Stimulated activated CD8-positive, alpha-beta memory T cell treated with anti-CD3 and anti-CD28 coated beads, Interleukin-15, amount 100 ng/mL, for 4 hours (primary cell): Measurements from ENCODE around the gene IL3RA.

Source experiments
- DNase-seq, 2 donors: peaks; one replicate each; pipeline ENCODE4 v3.0.0-alpha.2; 2020; ENCODE audit warnings: low read depth in 2 of 2

Gene IL3RA

DNA sequence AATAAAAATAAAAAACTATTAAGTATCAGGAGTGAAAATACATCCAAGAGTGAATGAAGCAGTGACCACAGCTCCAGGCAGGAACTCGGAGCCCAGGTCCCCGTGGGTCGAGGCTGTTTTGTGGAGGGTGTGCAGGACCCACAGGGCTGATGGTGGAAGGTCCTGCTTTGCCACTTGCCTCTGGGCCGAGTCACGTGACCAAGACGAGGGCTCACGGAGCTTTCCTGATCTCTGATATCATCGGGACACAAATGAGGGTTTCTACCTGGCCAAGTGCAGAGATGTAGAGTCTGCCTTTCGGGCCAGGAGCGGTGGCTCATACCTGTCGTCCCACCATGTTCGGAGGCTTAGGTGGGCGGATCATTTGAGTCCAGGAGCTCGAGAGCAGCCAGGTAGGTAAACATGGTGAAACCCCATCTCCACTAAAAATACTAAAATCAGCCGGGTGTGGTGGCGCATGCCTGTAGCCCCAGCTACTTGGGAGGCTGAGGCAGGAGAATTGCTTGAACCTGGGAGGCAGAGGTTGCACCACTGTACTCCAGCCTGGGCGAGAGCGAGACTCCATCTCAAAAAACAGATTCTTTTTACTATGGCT is 48.2 kb downstream of the IL3RA start:
- no peak for DNase-seq

DNA sequence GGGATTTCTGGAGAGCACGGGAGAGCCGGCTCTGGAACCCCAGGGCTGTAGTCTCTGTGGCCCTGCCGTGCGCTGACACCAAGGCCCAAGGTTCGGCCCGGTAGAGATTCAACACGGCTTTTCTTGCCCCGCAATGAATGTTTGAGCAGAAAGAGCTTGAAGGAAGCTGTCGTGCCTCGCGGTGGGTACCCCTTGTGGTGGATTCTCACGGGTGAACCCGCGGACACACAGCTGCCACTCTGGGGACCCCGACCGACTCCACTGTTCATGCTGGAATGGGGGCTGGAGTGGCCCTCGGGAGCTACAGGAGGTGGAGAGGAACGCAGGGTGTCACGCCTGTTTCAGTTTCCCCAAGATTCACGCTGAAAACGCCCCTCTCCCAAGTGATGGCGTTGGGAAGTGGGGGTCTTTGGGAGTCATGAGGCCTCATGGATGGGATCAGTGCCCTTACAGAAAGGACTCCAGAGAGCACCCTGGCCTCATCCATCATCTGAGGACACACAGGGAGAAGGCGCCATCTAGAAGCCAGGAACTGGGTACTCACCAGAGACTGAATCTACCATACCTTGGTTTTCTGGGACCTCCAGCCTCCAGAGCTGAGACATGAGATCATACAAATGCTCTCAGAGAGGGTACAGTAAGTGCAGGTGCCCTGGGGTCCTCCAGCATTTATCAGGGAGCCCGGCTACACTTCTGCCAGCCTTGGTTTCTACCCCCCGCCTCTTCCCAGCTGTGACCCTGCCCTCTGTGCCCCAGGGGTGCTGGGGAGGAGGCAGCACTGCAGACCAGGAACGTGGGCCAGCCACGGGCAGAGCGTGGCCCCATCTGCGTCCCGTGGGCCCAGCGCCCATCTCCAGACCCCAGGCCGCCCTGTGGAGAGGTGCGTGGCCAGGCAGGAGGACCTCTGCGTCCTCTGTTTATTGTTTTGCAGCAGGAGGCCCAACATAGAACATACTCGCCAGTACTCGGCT is 49.0 kb downstream of the IL3RA start:
- no peak for DNase-seq

DNA sequence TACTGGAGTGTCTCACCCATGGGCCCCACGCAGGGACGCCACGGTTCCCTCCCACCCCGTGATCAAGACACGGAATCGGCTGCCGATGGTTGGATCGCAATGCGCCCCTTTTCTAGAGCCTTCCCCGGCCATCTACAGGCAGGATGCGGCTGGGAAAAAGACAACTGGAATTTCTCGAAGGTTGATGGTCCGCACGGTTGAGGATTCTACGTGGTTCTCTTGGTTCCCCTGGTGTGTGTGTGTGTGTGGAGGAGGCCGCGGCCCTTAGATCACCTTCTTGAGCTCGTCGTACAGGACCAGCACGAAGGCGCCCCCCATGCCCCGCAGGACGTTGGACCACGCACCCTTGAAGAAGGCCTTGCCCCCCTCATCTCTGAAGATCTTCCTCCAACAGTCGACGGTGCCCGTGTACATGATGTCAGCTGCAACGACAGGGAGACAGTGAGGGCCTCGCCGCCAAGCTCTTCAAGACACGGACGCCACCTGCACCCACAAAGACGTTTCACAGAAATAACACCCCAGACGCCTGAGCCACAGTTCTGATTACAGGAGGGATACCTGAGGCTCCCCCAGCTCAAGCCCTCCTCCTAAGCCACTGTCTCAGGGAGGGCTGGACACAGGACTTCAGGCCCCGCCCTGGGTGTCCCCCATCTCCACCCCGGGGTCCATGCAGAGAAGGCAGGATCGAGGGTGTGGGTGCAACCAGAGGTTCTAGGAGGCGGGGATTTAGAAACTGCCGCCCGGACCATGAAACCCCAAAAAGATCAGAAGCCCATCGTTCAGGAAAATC is 49.9 kb downstream of the IL3RA start:
- no peak for DNase-seq

DNA sequence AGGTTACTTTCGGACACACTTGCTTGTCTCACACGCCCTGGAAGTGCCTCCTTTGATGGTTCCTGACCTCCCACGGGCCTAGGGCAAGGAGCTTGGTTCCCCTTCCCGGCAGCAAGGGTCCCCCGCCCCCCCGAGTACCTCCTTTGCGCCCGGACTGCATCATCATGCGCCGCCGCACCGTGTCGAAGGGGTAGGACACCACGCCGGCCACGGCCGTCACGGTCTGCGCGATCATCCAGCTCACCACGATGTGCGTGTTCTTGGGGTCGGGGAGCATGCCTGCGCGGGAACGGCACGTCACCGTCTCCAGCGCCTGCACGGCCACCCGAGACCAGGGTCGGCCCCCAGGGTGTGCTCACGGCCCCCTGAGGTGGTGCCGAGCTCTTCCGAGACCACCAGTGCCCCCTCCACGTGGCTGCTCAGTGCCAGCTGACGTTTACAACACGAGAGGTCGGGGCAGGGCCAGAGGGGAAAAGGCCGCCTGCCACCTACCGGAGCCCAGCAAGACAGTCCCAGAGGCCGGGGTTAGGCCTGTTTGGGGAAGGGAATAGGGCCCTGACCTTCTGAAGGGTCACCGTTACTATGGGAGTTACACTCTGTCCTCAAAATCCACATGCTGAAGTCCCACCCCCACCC is 50.7 kb downstream of the IL3RA start:
- no peak for DNase-seq

DNA sequence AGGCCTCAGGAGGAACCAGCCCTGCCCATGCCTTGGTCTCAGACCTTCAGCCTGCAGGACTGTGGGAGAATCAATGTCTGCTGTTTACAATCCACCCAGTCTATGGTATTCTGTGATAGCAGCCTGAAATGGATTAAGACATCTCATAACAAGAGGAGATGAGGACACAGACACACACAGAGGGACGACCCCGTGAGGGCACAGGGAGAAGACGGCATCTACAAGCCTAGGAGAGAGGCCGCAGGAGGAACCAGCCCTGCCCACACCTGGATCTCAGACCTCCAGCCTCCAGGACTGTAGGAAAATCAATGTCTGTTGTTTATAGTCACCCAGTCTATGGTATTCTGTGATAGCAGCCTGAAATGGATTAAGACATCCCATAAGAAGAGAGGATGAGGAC is 52.1 kb downstream of the IL3RA start:
- DNase-seq = no peak

DNA sequence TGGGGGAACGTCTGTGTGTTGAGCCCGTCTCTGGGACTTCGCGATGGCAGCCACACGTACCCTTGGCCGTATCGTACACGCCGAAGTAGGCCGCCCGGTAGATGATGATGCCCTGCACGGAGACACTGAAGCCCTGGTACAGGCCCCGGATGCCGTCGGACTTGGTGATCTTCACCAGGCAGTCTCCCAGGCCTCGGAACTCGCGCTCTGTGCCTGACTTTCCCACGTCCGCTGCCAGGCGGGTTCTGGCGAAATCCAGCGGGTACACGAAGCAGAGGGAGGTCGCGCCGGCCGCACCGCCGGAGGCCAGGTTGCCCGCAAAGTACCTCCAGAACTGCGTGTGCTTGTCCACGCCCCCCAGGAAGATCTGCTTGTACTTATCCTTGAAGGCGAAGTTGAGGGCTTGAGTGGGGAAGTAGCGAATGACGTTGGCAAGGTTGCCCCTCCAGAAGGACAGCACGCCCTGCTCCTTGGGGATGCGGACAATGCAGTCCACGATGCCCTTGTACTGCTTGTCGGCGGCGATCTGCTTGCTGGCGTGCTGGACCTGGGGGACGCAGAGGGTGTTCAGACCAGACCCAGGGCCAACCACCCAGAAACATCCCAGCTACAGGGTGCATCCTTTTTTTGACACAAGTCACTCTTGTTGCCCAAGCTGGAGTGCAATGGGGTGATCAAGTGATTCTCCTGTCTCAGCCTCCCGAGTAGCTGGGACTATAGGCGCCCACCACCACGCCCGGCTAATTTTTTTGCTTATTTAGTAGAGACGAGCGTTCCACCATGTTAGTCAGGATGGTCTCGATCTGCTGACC is 52.8 kb downstream of the IL3RA start:
- DNase-seq = no peak

DNA sequence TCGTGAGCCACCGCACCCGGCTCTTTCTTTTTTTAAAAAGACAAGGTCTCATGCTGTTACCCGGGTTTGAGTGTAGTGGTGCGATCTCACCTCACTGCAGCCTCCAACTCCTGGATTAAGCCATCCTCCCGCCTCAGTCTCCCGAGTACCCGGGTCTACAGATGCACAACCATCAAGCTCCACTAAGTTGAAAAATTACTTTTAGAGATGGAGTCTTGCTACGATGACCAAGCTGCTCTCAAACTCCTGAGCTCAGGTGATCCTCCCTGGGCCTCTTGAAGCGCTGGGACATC is 53.4 kb downstream of the IL3RA start:
- no peak for DNase-seq

DNA sequence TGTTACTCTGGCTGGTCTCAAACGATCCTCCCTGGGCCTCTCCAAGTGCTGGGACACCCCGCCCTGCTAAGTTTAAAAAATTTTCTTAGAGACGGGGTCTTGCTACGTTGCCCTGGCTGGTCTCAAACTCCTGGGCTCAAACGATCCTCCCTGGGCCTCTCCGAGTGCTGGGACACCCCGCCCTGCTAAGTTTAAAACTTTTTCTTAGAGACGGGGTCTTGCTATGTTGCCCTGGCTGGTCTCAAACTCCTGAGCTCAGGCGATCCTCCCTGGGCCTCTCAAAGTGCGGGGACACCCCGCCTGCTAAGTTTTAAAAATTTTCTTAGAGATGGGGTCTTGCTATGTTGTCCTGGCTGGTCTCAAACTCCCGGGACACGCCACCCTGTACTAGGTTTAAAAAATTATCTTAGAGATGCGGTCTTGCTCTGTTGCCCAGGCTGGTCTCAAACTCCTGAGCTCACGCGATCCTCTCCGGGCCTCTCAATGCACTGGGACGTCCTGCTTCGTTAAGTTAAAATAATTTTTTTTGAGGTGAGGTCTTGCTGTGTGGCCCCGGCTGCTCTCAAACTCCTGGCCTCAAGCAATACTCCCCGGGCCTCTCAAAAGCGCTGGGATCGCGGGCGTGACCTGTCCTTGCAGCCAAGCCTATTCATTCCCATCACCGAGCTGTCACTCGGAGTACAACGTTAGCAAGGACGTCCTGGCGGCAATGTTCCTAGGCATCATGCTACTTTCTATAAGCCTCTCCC is 54.2 kb downstream of the IL3RA start:
- no peak for DNase-seq

DNA sequence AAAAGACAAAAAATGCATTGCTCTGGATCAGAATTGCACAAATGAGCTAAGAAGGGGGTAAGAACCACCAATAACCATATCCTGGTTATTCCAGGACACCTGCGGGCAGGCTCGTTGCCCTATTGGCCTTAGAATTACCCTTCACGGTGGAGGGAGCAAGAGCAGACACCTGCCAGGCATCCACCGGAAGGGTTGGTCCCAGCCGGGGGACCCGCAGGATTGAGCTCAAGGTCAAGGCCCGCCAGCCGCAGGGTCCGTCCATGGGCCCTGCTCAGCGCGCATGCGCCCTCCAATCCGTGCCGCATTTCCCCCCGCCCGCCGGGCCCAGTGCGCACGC is 54.8 kb downstream of the IL3RA start:
- DNase-seq = peak; percentile 80 to 89

DNA sequence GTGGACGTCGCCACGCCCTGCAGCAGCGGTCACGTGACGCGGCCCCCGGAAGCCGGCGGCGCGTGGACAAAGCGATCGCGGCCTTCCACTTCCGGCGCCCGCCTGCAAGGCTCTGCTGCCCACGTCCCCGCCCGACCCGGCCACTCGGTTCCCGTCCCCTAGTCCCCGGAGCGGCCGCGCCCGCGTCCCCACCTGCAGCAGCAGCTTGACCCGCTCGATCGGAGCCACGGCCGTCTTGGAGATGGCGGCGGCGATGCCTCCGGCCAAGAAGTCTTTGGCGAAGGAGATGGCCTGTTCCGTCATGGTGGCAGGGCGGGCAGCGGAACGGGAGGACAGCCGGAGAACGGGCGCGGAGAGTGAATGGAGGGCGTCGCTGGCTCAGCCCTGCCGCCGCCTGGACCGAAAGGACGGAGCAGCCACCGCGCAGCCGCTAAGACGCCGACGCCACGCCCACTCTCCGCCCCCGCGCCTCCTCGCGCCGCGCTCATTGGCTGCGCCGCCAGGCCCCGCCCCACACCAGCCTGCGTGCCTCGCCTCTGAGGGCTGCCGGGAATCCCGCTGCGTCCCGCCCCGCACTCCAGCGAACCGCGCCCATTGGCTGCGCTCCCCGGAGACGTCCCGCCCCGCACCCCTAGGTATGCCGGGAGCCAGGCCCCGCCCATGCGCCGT is 55.3 kb downstream of the IL3RA start, which contains the start of gene SLC25A6:
Gene SLC25A6, minus strand, starts transcription at position 407 of the 669 bp plus-strand sequence. Its CDS starts 104 bp downstream, at position 303.
- DNase-seq = peak; percentile 98 to 99

DNA sequence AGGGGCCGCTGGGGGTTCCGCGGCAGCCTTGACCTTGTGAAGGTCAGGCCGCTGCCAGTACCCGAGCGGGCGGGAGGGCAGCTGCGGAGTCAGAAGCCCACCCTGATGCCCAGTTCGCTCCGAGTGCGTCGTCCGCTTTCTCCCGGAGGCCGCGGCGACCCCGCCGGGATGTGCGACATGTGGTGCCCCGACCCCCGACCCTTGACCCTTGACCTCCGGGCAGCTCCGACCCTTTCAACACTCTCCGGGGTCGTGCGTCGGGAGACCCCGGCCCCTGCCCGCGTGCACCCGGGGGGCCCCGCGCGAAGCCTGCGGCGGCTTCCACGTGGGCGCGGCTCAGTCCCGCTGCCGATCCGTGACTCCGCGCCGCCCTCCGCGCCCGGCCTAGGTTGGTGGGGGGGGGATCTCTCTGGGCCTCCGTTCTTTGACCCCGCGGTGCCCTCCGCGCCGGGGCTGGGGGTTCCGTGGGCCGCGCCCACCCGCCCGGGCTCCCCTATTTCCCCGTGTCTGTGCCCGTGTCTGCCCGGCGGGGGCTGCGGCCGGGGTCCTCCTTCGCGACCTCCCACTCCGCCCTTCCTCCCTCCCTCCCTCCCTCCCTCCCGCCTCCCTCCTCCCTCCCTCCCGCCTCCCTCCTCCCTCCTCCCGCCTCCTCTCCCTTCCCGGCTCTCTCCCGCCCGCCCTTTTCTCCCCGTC is 55.9 kb downstream of the IL3RA start:
- peak in 1 of 2 donors; percentile 30 for DNase-seq

DNA sequence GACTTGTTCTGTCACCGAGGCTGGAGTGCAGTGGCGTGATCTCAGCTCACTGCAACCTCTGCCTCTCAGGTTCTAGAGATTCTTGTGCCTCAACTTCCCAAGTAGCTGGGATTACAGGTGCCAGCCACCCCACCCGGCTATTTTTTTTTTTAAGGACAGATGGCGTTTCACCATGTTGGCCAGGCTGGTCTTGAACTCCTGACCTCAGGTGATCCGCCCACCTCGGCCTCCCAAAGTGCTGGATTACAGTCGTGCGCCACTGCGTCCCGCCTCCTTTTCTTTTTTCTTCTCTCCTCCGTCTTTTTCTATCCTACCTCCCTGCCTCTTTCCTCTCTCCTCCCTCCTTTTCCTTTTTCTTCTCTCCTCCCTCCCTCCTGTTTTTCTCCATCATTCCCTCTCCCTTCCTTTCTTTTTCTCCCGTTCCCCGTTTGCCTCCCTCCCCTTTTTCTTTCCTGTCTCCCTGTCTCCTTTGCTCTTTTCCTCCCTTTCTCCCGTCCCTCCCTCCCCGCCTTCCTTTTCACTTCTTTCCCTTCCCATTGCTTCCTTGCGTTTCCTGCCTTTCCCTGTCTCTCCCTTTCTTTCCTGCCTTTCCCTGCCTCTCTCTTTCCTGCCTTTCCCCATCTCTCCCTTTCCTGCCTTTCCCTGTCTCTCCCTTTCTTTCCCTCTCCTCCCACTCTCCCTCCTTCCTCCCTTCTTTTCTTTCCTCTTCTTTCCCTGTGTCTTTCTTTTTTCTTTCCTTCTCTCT is 57.5 kb downstream of the IL3RA start:
- DNase-seq = no peak

DNA sequence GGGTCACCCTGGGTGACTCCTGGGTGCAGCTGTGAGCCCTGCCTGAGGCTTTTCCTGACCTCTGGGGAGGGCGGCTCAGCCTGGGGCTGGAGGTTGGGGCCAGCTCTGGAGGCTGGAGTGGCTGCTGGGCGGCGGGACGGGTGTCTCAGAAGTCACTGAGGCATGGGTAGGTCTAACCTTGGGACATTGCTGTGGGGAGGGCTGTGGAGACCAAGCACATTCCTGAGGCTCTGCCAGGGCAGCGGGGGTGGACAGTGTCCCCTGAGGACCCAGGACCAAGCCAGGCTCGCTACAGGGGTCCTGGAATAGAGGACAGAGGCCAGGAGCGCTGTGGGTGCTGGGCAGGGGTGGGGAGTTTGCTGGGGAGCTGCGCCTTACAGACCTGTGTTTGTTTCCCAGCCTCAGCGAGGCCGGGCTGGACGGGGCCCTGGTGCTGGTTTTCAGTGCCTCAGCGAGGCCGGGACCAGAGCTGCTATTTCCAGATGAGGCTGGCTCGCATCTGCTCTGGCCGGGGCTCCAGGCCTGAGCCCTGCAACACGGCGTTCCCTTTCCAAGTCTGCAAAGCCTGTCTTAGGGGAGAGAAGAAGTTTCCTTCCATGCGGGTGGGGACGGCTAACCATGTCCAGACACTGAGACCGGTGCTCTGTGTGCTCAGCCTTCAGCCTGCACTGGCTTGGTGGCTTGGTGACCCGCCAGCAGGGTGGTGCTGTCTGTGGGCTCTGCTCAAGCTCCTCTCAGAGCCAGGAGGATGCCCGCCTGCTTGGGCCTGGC is 58.3 kb downstream of the IL3RA start:
- no peak for DNase-seq

DNA sequence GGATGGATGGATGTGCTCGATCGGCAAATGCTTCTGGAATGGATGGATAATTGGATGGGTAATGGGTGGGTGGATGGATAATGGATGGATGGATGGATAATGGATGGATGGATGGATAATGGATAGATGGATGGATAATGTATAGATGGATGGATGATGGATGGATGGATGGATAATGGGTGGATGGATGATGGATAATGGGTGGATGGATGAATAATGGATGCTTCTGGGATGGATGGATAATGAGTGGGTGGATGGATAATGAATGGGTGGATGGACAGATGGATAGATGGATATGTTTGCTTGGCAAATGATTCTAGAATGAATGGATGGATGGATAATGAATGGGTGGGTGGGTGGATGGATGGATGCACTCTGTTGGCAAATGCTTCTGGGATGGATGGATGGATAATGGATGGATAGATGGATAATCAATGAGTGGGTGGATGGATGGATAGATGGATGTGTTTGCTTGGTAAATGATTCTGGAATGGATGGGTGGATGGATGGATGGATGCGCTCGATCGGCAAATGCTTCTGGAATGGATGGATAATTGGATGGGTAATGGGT is 59.1 kb downstream of the IL3RA start:
- DNase-seq = no peak

DNA sequence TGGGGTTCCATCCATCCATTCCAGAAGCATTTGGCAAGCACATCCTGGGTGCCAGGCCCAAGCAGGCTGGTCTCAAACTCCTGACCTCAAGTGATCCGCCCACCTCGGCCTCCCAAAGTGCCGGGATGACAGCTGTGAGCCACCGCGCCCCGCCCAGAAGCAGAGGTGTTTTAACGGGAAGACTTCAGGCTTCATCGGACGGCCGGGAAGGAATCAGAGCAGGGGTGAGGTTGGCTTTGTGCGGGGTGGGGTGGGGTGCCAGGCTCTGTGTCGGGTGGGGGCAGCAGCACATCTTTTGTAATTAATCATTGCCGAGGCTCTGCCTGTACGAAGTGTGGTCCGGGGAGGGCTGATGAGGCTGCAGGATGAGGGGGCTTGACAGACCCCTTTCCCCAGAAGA is 60.4 kb downstream of the IL3RA start:
- DNase-seq = no peak

DNA sequence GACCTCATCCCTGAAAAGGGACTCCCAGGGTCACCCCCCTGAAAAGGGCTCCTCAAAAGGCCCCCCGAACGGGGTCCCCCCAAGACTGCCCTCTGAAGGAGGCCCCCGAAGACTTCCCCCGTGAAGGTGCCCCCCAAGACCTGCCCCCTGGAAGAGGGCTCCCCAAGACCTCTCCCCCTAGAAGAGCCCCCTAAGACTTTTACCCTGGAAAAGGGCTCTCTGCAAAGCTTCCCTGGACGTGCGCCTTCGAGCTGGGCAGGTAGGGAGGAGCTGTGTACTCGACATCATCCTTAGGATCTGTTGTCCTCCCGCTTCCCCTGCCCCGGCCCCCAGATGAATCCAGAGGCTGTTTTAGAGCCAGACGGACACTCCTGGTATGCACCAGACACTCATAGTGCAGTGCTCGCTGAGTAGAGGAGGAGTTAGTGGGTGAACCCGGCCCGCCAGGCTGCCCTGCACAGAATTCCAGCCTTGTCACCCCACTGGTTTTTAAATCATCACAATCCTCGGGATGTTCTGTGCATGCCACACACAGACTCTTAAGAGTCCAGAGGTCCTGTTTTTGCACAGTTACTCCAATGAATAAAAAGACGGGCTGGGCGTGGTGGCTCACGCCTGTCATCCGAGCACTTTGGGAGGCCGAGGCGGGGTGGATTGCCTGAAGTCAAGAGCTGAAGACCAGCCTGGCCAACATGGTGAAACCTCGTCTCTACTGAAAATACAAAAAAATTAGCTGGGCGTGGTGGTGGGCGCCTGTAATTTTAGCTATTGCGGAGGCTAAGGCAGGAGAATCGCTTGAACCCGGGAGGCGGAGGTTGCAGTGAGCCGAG is 61.1 kb downstream of the IL3RA start:
- DNase-seq = no peak
